Activated B cell treated with CpG ODN at 0.5 μM for 24 hours (primary cell): ENCODE data around the gene RAB24. TPM values are rescaled to one million over a fixed set of nuclear protein-coding genes. Genes with fewer than 3 reads are reported as not detected.
A peak's percentile ranks its signal among the peaks of the same experiment; 100 is the strongest.

ENCODE experiments used
- ATAC-seq: fragments of 200-7000 bp; cut with Tn5 transposase; one replicate; pipeline ENCODE4 v1.10.0; 2021; ENCODE audit warnings: low read depth, mild to moderate bottlenecking, moderate library complexity
- CTCF ChIA-PET: fragments of 350-600 bp; sonication (Branson Sonifier 250); formaldehyde crosslinking; loops from one replicate; lab custom pipeline; 2021; ENCODE audit warnings: antibody characterized with exemption; lab: Charles Lee
- POLR2A ChIA-PET: fragments of 350-600 bp; sonication (Branson Sonifier 250); formaldehyde crosslinking; loops from one replicate; lab custom pipeline; 2021; ENCODE audit warnings: antibody characterized with exemption; lab: Charles Lee
- DNase-seq: peaks from one replicate; pipeline ENCODE4 v3.0.0; 2022
- H3K27ac Mint-ChIP-seq: one replicate; pipeline ENCODE4 v1.8.0; 2020; ENCODE audit warnings: mixed read lengths
- H3K27me3 Mint-ChIP-seq: one replicate; pipeline ENCODE4 v1.8.0; 2021; ENCODE audit warnings: mixed read lengths
- H3K36me3 Mint-ChIP-seq: one replicate; pipeline ENCODE4 v1.8.0; 2021; ENCODE audit warnings: low read depth, mixed read lengths
- H3K4me1 Mint-ChIP-seq: one replicate; pipeline ENCODE4 v1.8.0; 2021; ENCODE audit warnings: mixed read lengths
- H3K4me3 Mint-ChIP-seq: one replicate; pipeline ENCODE4 v1.8.0; 2020; ENCODE audit warnings: mild to moderate bottlenecking, mixed read lengths
- H3K9me3 Mint-ChIP-seq: one replicate; pipeline ENCODE4 v1.8.0; 2020; ENCODE audit warnings: mixed read lengths
- CTCF ChIP-seq: fragments of 200-600 bp; IDR thresholded peaks from one replicate; pipeline ENCODE4 v1.8.0; 2022; ENCODE audit warnings: antibody characterized with exemption, mild to moderate bottlenecking
- intact Hi-C: fragments of 100-400 bp; cut with micrococcal nuclease; formaldehyde crosslinking; loops from one replicate; pipeline ENCODE4 v1.15.1; 2024
- total RNA-seq: library from RNA; stranded (reverse); gene quantifications from 2 replicates; pipeline ENCODE4 v1.2.3, GENCODE V29; 2022

The RAB24 gene
- total RNA-seq, 1 donor from 2014 or later = 35.6 TPM

- peaks cover 33% of the 10 kb centered on the region for H3K4me1 Mint-ChIP-seq
- CTCF ChIA-PET = no interaction called here
- TF ChIP-seq CTCF = no peak
- intact Hi-C loops = no loop called here
- no peak for ATAC-seq
- H3K4me3 Mint-ChIP-seq = no peak overlapping the region
- H3K27ac Mint-ChIP-seq = no peak overlapping the region
- no peak for DNase-seq
- H3K36me3 Mint-ChIP-seq = peaks cover 61% of the 10 kb centered on the region
- POLR2A ChIA-PET = interaction anchor here (2.7 kb wide), 1 partner anchor 21 kb away, joined by 15 read pairs; the partner anchor contains the start of gene LMAN2
- H3K27me3 Mint-ChIP-seq = no peaks in the 10 kb centered on the region
- H3K9me3 Mint-ChIP-seq = no peaks in the 10 kb centered on the region
Measured at GRCh38 chr5:177329883-177330282, 26.4 kb upstream of the RAB24 start.

- DNase-seq (no peak), ATAC-seq (no peak)
- ChIA-PET POLR2A (no interaction called here), CTCF (interaction anchor here (0.6 to 1.1 kb wide), 2 partner anchors 128 to 363 kb away, joined by 3 read pairs; no protein-coding TSS in a partner anchor)
- H3K4me3 Mint-ChIP-seq = no peak overlapping the region
- H3K27ac Mint-ChIP-seq = no peak overlapping the region
- peaks cover 55% of the 10 kb centered on the region for H3K36me3 Mint-ChIP-seq
- no peaks in the 10 kb centered on the region for H3K9me3 Mint-ChIP-seq
- intact Hi-C loops = no loop called here
- H3K4me1 Mint-ChIP-seq = peaks cover 28% of the 10 kb centered on the region
- no peaks in the 10 kb centered on the region for H3K27me3 Mint-ChIP-seq
- TF ChIP-seq CTCF = no peak
Measured at GRCh38 chr5:177328545-177329231, 25.2 kb upstream of the RAB24 start.

- H3K36me3 Mint-ChIP-seq = peaks cover 48% of the 10 kb centered on the region
- peaks cover 27% of the 10 kb centered on the region for H3K4me1 Mint-ChIP-seq
- no peak for TF ChIP-seq CTCF
- H3K4me3 Mint-ChIP-seq = no peak overlapping the region
- no peaks in the 10 kb centered on the region for H3K27me3 Mint-ChIP-seq
- H3K27ac Mint-ChIP-seq = peak overlapping the region; percentile 46
- no peaks in the 10 kb centered on the region for H3K9me3 Mint-ChIP-seq
- ChIA-PET CTCF (interaction anchor here (0.6 to 1.8 kb wide), 3 partner anchors 19 to 362 kb away, joined by 3 to 6 read pairs (median 3); no protein-coding TSS in a partner anchor), POLR2A (no interaction called here)
- no peak for DNase-seq
- ATAC-seq = peak; percentile 14
- intact Hi-C loops = no loop called here
Measured at GRCh38 chr5:177327539-177328522, 24.3 kb upstream of the RAB24 start.

- DNase-seq (no peak), ATAC-seq (no peak)
- Mint-ChIP-seq H3K36me3 (peaks cover 36% of the 10 kb centered on the region), H3K9me3 (no peaks in the 10 kb centered on the region), H3K4me1 (peaks cover 18% of the 10 kb centered on the region), H3K27ac (no peak overlapping the region), H3K4me3 (no peak overlapping the region), H3K27me3 (no peaks in the 10 kb centered on the region)
- no peak for TF ChIP-seq CTCF
- ChIA-PET CTCF (interaction anchor here (1.8 kb wide), 1 partner anchor 17 kb away, joined by 6 read pairs; no protein-coding TSS in a partner anchor), POLR2A (no interaction called here)
- intact Hi-C loops = no loop called here
Measured at GRCh38 chr5:177325868-177326381, 22.4 kb upstream of the RAB24 start.
